Dedifferentiated amniotic fluid mesenchymal stem cell (primary cell): ENCODE measurements around the gene AP3B1.
"Not testable (repeated sequence)": the region's sequence is repeated elsewhere in the genome, so short reads cannot be mapped to it uniquely, and the experiment has no call there.

Experiments
- DNase-seq: peaks from one replicate; pipeline ENCODE4 v3.0.0-alpha.2; 2016; ENCODE audit errors: extremely low spot score

Gene AP3B1

DNA sequence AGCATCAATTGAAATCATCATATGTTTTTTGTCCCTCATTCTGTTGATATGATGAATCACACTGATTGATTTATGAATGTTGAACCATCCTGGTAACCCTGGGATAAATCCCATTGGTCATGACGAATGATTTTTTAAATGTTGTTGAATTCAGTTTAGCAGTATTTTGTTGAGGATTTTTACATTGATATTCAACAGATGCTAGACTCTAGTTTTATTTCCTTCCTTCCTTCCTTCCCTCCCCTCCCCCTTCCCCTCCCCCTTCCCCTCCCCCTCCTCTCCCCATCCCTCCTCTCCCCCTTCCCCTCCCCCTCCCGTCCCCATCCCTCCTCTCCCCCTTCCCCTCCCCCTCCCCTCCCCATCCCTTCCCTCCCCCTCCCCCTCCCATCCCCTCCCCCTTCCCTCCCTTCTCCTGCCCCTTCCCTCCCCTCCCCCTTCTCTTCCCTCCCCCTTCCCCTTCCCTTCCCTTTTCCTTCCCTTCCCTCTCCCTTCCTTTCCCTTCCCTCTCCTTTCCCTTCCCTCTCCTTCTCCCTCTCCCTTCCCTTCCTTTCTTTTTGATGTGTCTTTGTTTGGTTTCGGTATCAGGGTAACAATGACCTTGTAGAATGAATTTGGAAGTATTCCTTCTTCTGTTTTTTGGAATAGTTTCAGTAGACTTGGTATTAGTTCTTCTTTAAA, 142.8 kb downstream of the AP3B1 start:
- DNase-seq = no peak

DNA sequence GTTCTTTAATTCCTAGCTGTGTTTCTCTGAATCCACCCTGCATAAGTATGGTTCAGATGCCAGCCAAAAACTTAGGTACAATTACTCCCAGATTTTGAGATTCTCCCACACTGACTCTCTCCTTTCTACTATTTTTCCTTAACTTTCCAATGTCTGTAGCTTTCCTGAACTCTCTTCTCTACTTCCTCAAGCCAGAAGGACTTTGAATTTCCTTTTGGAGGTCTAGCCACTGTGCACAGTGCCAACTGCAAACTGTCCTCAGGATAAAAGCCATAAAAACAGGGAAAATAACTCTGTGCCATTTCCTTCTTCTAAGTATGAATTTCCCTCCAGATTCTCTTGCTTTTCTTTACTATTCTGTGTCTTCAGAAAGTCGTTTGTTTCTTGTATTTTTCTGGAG, 157.2 kb downstream of the AP3B1 start:
- no peak for DNase-seq

DNA sequence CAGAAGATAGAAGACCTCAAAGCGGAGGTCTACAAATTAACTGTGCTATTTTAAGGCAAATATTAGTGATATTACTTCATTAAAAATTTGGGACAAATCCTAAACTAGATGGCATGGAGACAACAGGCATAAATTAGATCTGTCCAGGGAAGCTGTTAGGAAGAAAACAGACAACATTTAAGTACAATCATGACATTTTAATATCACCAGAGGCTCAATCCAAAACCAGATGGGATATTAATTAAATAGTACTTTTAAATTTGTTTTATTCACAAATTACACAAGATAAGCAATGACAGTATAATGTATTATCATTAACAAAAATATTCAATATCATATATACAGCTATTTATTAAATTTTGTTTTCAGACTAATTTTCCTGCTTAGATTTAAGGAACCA, 161.1 kb downstream of the AP3B1 start:
- DNase-seq = no peak

DNA sequence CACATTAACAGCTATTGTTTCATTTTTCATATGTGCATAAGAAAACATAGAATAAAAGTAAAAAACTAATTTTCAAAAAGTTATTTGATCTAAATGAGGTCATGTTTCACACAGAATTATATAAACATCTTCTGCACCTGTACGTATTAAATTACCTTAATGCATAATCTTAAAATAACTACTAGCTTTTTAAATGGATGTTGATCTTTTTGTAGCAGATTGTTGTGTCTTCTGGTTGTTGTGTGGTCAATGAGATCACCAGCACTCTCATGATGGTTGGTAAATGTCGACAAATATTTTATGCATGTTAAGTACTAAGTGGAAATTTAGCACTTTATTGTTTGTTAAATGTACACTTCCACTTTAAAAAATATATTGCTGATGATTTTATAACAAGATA, 162.0 kb downstream of the AP3B1 start:
- no peak for DNase-seq

DNA sequence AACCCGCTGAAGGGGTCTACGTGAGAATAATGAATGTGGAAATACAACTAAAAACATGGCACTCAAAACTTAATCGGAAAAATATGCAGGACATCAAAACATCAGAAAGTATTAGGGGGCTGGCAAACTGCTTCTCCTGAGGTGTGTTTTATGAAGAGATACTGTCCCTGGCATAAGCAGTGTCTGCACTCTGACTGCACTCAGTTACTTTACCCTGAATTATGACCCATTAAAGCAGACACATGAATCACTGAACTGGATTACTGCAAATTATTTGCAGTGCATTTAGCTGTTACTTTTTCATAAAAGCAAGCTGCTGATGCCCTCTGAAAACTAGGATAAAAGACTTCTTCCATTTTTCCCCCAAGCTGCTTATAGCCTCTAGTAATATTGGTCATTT, 164.9 kb downstream of the AP3B1 start:
- DNase-seq = no peak

DNA sequence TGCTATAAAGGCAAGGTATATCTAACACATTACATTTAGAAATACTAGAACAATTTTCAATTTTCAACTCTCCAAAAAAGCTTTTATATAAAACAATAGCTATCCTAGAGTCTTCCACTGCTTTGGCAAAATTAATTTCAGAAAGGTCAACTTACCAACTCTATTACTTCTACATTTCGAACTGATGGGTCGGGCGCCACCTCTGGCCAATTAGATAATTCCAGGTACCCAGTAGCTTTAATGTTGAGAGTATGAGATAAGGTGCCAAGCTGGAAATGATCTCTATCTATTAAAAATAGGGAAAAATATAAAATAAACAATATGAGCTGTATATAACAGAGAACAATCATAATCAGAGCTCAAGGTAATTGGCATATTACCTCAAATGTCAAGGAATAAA, 166.6 kb downstream of the AP3B1 start:
- no peak for DNase-seq

DNA sequence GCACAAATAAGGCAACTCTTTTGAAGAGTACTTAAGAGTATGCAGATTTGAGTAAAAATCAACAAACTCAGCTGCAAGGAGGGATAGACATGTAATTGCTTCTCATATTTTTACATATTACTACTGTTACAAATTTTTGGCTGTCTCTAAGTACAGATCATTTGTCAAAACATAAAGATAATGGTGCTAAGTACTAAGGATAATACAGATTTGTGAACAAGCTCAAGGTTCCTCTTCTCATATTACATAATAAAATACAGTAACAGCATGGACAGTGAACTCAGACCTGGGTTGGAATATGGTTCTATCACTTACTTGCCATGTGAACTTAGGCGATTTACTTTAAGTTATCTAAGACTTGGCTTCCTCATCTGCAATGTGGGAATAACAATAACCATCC, 168.0 kb downstream of the AP3B1 start:
- no peak for DNase-seq

DNA sequence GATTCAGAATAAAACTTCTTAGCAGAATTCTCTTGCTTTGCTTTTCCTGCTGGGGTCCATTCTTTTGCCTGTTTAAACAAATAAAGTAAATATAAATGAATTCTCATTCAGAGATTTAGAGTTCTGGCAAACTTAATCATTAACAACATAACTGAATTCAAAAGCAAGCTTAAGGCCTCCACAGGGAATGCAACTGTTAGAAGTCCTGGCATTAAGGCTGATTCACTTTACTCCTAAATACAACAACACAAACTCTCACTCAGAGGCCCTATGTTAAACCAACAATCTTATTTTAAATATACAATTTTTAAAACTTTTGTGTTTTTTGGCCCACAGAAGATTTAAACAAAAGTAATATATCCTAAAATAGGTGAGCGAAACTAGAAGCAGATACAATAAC, 178.3 kb downstream of the AP3B1 start:
- DNase-seq = no peak

DNA sequence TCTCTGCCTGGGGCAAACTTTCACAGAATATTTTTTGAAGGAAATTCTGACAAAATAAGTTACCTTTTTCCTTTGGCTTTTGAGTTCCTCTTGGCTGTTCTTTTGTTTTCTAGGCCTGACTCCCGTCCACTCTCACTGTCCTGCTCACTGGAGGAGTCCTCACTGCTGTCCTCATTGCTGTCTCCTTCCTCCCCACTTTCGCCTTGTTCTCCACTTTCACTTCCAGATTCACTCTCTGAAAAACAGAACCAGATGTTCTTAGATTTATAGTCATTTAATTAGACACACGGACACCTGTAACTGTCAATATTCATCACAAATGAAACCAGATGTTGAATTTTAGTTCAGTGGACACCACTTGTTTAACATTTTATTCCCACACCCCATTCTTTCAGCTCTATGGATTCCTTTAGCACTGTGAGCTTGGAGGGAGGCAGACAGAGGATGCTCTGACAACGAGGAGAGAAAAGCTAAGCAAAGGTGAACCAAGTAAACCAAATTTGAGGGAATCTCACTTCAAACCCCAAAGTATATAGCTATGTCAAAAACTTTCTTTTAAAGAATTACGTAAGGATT, 180.7 kb downstream of the AP3B1 start:
- DNase-seq = no peak

DNA sequence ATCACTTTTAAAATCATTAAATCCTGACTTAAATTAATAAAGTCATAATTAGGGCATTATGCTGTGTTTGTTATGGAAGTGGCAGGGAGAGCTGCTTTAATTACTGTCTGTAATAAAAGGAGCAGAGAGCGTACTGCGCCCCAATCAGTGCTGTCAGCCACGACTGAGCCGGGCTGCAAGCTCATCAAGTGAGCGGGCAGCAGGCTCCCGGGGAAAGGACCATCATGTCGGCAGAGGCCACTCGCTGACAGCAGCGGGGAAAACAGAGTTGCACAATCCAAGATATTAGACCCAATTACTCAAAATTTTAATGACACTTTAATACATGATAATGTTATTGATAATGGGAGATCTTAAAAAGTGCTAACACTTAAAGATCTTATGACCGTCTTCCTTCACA, 181.6 kb downstream of the AP3B1 start:
- DNase-seq = no peak

DNA sequence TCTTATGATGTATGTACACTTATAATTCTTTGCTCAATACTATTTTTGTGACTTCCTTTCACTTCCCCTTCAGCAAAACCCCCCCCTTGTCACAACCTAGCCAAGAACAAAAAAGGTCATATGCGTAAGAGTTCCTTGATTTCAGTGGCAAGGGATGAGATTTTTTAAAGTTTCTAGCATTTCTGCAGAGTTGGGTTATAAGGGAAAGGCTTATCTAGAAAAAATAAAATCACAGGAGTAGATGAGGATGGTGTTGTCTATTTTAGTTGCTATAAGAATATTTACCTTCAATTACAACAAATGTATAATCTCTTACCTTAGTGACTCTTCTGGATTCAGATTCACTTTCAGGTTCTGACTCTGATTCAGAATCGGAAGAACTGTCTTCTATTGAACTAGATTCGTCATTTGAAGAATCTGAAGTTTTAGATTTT, 184.6 kb downstream of the AP3B1 start:
- no peak for DNase-seq

DNA sequence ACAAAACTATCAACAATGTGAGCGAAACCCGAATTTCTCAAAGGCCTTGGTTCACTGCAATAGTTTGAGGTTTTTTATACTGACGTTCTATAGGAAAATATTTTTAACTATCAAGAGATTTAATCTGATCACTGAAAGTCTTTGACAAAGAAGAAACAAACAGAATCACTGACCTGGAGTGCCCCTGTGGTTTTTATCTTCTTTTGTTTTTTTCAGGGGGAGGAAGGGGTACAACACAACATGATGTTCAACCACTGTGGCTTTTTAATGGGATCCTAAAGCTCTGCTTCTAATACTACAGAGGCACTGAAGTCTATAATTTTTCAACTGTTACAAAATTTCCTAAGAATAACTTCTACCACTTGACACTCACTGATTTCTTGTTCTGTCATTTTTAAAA, 185.9 kb downstream of the AP3B1 start:
- no peak for DNase-seq

DNA sequence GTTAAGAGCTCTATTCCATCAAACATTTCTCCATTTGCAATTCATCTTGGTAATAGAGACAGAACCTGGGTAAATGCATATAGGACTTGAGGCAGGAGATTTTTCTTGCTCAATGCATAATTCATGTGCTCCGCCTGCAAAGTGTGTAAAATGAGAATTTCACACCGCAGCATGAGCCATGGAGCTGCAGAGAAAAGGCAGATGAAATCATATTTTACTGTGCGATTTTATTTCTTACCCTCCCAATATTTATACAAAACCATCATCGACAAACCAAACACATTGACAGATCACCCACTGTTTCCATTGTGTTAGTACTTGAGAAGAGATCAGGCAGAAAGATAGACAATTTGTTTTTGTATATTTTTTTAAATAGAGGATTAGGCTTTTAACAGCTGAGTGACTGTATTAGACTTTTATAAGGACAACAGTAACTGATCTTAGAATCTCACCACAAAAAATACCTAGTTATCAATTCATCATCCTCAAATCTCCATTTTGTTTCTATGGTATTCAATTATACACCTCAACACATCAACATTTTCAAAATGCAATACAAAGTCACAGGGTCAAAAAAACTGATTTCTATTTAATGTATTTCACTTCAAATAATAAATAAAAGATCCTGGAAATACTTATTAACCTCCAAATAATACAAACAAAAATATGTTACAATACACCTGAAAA, 191.1 kb downstream of the AP3B1 start:
- DNase-seq = no peak

DNA sequence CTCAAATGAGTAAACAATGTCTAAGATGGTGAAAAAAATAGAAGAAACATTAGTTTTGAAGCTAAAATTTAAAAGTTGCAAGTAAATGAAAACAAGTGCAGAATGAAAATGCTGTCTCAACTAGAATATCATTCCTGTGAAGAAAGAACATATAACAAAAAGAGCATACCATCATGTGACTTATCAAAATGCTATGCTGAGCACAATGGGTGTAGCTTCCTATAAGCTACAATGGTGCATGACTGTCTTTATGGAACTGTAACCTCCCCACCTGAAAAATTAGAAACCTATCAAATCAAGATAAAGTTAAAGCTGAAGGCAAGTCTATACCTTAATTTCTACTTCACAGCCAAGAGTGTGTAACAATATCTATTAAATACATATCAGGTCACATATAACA, 192.0 kb downstream of the AP3B1 start:
- DNase-seq = no peak

DNA sequence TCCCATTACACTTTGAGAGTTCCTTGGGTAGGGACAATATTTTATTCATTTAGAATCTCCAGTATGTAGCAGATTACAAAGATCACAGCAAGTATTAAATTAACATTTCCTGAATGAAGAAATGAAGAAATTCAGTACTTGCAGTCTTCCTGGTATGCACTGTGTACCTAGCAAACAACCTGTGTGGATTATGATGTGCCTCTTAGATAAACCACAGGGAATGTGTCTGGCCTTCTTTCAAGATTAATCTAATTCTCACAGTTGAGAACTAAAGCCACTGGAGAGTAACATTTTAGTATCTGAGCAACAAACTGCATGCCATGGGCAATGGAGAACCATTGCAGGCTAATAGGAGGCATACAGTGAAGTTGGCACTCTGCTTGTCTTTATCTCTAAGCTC, 199.4 kb downstream of the AP3B1 start:
- DNase-seq = no peak

DNA sequence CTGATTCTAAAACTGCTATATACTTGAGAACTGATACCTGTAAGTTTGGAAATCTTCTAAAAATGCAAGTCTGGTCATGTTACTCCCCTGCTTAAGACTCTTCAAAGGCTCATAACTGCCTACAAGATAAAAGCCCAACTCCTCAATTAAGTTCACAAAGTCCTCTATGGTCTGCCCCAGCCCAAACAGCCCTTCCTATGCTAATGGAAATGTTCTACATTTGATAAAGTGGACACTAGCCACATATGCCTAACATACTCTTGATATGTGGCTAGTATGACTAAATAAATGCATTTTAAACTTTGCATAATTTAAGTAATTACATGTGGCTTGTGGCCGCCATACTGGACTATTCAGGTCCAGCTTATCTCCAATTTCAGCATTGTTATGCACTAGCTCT, 204.5 kb downstream of the AP3B1 start:
- no peak for DNase-seq

DNA sequence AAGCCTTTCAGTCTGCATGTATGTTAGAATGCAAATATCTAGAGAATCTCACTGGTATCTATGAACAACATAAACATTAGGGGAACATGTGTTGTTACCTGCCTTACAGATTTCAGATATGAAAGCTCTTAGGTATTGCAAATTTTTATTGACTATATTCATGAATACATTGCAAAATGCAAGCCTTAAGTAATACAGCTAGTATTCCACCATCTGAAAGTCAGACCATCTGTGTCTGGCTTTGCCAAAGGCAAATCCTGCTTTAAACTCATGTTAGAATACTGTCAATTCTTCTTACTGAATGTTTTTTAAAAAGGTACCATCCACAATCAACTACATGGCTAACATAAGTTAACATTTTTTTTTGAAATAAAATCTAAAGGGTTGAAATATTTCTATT, 215.6 kb downstream of the AP3B1 start:
- no peak for DNase-seq

DNA sequence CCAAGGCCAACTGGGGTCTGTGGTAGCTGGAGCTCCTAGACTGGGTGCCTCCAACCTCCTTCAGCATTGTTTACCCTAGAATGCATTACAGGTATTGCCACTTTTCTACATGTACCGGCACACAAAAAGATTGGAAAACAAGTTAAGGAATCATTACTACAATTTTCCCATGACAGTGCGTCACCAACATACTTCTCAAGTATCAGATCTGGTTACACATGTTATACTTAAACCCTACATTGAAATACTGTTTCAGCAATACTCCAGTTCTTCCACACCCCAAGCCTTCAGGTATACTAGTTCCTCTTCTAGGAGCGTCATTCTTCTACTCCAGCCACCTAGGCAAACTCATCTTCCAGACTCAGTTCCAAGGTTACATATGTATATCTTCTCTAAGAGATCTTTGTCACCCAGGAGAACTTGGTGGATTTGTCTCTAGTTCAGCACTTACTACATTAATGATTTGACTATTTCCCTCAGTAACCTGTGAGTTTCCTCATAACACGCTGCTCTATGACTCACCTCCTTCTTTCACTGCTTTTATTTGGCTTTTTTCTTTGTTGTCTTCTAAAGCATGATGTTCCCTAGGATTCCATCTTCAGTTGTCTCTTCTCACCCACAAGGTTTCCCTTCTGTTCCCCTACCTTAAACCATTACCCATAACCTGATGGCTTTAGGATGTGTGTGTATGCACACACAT, 217.0 kb downstream of the AP3B1 start:
- no peak for DNase-seq

DNA sequence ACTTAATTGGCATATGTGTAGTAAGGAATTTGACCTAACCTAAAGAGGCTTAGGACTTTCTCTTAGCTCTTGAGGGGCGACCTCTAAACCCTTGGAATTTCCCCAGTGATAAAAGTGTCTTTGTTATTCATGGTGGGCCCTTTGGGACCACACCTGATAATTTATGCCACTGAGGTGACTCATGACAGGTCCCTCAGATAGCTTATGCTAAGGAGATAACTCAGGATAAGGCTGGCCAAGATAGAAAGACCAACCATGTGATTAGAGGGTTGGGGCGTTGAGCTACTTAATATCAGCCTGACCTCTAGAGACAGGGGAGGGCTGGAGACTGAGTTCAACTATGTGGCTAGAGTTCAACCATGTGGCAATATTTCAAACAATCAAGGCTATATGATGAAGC, 218.1 kb downstream of the AP3B1 start:
- DNase-seq = no peak

DNA sequence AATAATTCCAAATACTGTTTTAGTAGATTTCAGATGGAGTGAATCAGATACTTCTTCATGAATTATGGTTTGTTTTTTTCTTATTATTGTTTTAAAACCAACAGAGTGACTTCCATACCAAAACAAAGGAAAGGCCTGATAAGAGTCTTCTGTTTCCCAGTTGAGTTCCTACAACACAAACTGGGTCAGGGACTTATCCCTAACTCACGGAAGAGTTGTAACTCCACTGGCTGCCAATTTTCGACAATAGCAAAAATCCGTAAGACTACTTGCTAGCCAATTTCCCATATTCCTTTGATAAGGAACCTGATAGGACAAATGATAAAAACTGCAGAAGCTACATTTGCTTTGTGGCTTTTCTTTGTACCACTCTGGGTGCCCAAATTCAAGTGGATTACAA, 219.2 kb downstream of the AP3B1 start:
- no peak for DNase-seq

DNA sequence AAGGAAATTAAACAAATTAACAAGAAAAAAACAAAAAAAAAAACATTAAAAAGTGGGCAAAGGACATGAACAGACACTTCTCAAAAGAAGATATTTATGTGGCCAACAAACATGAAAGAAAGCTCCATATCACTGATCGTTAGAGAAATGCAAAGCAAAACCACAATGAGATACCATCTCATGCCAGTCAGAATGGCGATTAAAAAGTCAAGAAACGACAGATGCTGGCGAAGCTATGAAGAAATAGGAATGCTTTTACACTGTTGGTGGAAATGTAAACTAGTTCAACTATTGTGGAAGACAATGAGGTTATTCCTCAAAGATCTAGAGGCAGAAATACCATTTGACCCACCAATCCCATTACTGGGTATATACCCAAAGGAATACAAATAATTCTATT, 223.8 kb downstream of the AP3B1 start:
- not testable (repeated sequence) for DNase-seq

DNA sequence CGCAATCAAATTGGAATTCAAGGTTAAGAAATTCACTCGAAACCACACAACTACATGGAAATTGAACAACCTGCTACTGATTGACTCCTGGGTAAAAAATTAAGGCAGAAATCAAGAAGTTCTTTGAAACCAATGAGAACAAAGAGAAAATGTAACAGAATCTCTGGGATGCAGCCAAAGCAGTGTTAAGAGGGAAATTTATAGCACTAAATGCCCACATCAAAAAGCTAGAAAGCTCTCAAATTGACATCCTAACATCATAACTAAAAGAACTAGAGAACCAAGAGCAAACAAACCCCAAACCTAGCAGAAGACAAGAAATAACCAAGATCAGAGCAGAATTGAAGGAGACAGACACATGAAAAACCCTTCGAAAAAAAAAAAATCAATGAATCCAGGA, 226.9 kb downstream of the AP3B1 start:
- DNase-seq = not testable (repeated sequence)

DNA sequence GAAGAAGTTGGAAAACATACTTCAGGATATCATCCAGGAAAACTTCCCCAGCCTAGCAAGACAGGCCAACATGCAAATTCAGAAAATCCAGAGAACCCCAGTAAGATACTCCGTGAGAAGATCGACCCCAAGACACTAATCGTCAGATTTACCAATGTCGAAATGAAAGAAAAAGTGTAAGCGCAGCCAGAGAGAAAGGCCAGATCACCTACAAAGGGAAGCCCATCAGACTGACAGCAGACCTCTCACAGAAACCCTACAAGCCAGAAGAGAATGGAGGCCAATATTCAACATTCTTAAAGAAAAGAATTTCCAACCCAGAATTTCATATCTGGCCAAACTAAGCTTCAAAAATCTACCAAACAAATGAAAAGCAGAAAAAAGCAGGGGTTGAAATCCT, 227.8 kb downstream of the AP3B1 start:
- not testable (repeated sequence) for DNase-seq
